GM18858 (cell line): ENCODE measurements around the gene GSDME.

Source experiments
- ATAC-seq: cut with Tn5 transposase; IDR thresholded peaks from one replicate; pipeline ENCODE4 v1.9.1; 2021; ENCODE audit not compliant: unreplicated experiment

GSDME gene

GRCh38 chr7:24659505-24659904 is 97.8 kb downstream of the GSDME start:
- no peak for ATAC-seq

DNA sequence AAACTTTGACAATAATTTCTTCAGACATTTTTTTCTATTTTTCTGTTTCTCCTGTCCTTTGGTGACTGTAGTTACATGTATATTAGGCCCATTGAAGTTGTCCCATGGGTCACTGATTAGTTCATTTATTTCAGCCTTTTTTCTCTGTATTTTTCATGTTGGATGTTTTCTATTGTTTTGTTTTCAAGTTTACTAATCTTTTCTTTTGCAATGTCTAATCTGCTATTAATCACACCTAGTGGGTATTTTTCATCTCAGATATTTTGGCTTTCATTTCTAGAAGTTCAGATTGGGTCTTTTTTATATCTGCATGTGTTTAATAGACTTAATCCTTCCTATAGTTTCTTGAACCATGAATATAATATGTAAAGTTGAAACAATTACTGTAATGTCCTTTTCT is 99.3 kb downstream of the GSDME start:
- ATAC-seq = no peak

DNA sequence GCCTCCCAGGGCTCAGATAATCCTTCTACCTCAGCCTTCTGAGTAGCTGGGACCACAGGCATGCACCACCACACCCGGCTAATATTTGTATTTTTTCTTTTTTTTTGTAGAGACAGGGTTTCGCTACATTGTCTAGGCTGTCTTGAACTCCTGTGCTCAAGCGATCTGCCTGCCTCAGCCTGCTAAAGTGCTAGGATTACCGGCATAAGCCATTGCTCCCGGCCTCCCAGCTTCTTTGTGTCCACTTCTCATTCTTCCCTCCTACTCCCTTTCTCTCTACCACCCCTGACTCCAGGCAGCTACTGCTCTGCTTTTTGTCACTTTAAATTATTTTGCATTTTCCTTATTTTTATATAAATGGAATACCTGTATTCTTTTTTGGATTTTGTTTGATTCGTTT is 100.7 kb downstream of the GSDME start:
- no peak for ATAC-seq

DNA sequence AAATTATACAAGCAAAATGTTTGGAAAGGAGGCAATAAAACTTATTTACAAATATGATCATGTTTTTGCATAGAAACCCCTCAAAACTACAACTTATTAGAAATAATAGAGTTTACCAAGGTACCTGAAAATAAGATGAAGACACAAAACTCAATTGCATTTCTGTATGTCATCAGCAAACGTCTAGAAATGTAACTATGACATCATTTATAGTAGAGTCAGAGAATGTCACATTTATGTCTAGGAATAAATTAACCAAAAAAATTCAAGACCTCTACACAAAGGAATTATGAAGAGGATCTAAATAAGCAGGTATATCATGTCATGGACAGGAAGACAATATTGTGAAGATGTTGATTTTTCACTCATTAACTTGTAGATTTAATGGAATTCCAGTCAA is 103.0 kb downstream of the GSDME start:
- no peak for ATAC-seq

- ATAC-seq = no peak
Measured at GRCh38 chr7:24653316-24654085, 103.8 kb downstream of the GSDME start.

DNA sequence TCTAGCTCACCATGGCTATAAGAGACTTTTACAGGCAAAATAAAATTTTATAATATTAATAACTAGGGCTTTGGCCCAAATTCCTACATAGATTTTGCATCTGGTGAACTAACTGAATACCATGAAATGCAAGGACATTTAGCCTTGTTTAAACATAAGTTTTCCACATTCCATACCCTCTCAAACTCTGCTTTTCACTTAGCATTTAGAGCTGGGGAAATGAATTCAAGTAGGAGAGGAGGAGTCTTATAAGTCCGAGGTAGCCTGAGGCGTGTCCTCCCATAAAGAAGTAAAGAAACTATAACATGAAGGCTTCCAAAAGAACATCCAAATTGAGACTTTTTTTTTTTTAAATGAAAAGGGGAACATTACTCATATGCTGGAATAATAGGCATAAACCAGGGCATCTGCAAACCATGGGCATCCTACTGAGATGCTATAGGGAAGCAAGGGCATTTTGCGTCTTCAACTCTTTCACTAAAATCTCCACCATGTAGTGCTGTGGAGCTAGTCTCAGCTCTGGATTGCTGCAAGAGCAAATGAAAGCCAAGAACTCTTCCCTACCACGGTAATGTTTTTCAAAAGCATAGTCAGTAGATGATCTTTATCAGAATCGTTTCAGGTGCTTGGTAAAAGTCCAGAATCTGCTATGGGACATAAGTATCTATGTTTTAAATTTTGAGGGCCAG is 104.9 kb downstream of the GSDME start:
- ATAC-seq = no peak
